Ishikawa (cell line): ENCODE data around the gene CFAP52.

ENCODE experiments used
- EP300 ChIP-seq: IDR thresholded peaks from 2 replicates; pipeline ENCODE4 v1.6.1; 2012; ENCODE audit warnings: borderline replicate concordance
- NFIC ChIP-seq: IDR thresholded peaks from 2 replicates; pipeline ENCODE4 v1.6.1; 2012
- YY1 ChIP-seq: IDR thresholded peaks from 2 replicates; pipeline ENCODE4 v1.6.1; 2012; ENCODE audit warnings: low read depth
- TF ChIP-seq, protein P1 (sequence below): IDR thresholded peaks from 2 replicates; pipeline ENCODE4 v1.6.1; 2012; ENCODE audit warnings: low read depth, mild to moderate bottlenecking

DNA sequence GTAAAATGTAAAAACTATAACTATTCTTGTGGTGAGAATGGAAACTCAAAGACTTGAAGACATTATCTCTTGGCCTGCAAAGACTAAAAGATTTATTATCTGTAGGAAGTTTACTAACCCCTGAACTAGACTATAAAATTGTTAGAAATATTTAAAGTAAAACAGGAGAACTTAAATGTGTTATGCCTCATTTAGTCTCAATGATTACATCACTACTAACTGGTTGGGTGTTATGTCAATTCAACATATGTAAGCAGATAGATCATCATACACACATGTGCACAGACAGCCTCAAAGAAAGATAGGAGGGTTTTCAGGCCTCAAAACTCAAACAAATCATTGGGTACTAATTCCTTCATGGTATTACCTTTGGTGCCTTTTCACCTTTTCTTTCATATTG, 8.4 kb upstream of the CFAP52 start:
- TF ChIP-seq EP300 (no peak), YY1 (no peak), NFIC (no peak)
- TF ChIP-seq, protein P1, sequence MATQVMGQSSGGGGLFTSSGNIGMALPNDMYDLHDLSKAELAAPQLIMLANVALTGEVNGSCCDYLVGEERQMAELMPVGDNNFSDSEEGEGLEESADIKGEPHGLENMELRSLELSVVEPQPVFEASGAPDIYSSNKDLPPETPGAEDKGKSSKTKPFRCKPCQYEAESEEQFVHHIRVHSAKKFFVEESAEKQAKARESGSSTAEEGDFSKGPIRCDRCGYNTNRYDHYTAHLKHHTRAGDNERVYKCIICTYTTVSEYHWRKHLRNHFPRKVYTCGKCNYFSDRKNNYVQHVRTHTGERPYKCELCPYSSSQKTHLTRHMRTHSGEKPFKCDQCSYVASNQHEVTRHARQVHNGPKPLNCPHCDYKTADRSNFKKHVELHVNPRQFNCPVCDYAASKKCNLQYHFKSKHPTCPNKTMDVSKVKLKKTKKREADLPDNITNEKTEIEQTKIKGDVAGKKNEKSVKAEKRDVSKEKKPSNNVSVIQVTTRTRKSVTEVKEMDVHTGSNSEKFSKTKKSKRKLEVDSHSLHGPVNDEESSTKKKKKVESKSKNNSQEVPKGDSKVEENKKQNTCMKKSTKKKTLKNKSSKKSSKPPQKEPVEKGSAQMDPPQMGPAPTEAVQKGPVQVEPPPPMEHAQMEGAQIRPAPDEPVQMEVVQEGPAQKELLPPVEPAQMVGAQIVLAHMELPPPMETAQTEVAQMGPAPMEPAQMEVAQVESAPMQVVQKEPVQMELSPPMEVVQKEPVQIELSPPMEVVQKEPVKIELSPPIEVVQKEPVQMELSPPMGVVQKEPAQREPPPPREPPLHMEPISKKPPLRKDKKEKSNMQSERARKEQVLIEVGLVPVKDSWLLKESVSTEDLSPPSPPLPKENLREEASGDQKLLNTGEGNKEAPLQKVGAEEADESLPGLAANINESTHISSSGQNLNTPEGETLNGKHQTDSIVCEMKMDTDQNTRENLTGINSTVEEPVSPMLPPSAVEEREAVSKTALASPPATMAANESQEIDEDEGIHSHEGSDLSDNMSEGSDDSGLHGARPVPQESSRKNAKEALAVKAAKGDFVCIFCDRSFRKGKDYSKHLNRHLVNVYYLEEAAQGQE, result no peak
